ENCODE results near the gene ALDH1B1.

The ALDH1B1 gene

DNA sequence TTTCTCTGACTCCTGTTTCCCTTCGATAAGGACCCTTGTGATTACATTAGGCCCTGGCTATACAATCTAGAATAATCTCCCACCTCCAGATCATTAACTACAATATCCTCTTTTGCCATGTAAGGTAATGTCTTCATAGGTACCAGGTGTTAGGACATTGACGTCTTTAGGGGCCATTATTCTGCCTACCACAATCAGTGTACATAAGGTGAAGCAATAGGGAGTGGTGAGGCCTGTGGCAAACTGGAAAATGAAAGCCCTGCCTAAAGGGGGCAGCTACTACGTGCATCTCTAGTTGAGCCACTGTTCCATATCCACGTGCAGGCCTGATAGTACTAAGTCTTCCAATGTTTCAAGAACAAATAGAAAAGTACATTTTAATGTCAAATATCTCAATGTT lies 4.8 kb upstream of the ALDH1B1 start:
- H2AFZ ChIP-seq (ENCODE audit: low read length) = no peak overlapping the region
- H3K36me3 ChIP-seq (replicated peaks in 1 of 2; ENCODE audit: control insufficient read depth in 2 of 2, insufficient read depth in 2 of 2, low read length in 2 of 2) = no peaks in the 10 kb centered on the region
- no peak overlapping the region for H4K8ac ChIP-seq (ENCODE audit: low read depth, low read length)
- no peak overlapping the region for H3K18ac ChIP-seq (ENCODE audit: low read length)
- H3K23ac ChIP-seq (ENCODE audit: low read depth, low read length, poor library complexity) = no peak overlapping the region
- peaks cover 6 to 7% of the 10 kb centered on the region in 2 donors for H3K9me3 ChIP-seq (replicated peaks in 1 of 2; ENCODE audit: control insufficient read depth in 2 of 2, insufficient read depth in 1 of 2, low read depth in 1 of 2, low read length in 2 of 2)
- DNase-seq (ENCODE audit: low spot score) = no peak
- no peak overlapping the region for H3K4me2 ChIP-seq (ENCODE audit: insufficient read depth, low read length, poor library complexity, severe bottlenecking)
- H2BK15ac ChIP-seq (ENCODE audit: low read length) = no peak overlapping the region
- H3K9ac ChIP-seq (ENCODE audit: low read depth, low read length, poor library complexity) = no peak overlapping the region
- no peak overlapping the region for H3K4ac ChIP-seq (ENCODE audit: low read length)
- H2BK12ac ChIP-seq (ENCODE audit: low read length) = no peak overlapping the region
- H2AK5ac ChIP-seq (ENCODE audit: low read depth, low read length) = no peak overlapping the region
- no peak overlapping the region for H3K27ac ChIP-seq (replicated peaks; ENCODE audit: low read length)
- H3K4me1 ChIP-seq (ENCODE audit: control insufficient read depth in 2 of 2, insufficient read depth in 1 of 2, low read depth in 1 of 2, low read length in 2 of 2) = peaks cover 1 to 10% of the 10 kb centered on the region in 2 donors
- WGBS, 2 donors (ENCODE audit: extremely low coverage in 2 of 2, insufficient read length in 2 of 2, insufficient replicate concordance in 1 of 2) = no CpG with 5 or more reads among the region's 4 CpGs
- H4K91ac ChIP-seq (ENCODE audit: low read depth, low read length, poor library complexity) = no peak overlapping the region
- no peak overlapping the region for H3K4me3 ChIP-seq (ENCODE audit: low read length in 2 of 2)
- no peak overlapping the region for H2BK5ac ChIP-seq (ENCODE audit: low read length)
- H3K27me3 ChIP-seq (ENCODE audit: control insufficient read depth in 3 of 3, insufficient read depth in 3 of 3, low read depth in 1 of 3, low read length in 3 of 3) = peaks cover 0 to 12% (median 3%) of the 10 kb centered on the region in 3 experiments
- H3K14ac ChIP-seq (ENCODE audit: low read length) = no peak overlapping the region
- no peaks in the 10 kb centered on the region for H3K79me1 ChIP-seq (ENCODE audit: low read depth, low read length)
- H2BK120ac ChIP-seq (ENCODE audit: low read depth, low read length) = no peak overlapping the region

DNA sequence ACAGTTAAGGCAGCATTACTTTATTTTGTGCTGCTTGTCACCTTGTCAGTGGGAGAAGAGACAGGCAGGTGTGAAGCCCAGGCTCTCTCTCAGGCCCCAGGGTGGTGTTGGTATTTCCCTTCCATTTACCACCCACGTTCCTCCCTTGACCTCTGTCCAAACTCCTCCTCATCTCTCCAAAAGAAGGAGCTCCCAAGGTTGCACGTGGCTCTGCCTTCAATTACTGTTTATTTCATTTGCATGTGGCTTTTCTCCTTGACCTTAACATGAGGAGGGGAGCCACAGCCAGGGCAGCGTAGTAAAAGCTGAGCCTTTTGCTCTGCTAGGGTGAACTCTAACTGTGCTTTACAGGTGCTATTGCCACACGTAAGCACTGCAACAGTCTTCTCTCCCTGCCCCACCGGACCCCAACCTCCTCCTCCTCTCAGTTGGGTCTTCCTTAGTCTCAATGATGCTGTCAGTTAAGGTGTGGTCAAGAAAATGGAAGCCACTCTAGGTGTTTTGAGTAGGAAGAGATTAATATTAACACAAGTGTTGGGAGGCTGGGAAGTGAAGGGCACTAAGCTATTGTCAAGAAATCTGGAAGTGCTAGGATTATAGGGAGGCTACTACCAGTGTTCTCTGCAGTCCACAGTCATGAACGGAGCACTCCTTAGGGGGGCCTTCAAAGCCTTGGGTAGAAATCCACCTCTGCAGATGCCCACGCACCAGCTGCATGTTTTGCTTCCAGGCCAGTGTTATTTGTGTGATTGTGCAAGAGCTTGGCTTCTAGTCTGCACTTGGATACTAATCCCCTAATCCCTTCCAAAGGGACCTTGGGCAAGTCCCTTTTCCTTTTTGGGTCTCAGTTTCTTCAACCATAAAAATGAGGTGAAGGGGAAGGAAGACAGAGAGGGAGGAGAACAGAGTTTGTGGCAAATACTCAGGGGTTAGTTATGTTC lies 3.9 kb upstream of the ALDH1B1 start:
- Histone ChIP-seq H2BK120ac (ENCODE audit: low read depth, low read length) (no peak overlapping the region), H3K14ac (ENCODE audit: low read length) (no peak overlapping the region)

DNA sequence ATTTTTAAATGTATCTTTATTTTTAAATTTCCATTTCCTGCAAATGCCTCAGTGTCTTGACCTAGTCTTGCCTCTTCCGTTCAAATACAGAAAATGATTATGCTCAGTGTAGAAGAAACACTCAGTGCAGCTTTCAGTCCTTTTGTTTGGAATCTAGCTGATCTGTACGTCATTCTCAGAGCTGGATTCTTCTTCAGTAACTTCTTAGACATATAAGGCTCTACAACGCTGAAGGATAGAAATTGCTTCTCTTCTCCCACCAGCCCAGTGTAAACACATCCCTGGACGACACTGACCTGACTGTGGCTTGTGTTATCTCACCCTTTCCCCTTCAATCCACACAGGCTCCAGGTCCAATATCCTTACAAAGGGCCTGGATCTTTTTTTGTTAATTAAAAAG lies 3.2 kb upstream of the ALDH1B1 start:
- Histone ChIP-seq H2BK15ac (ENCODE audit: low read length) (no peak overlapping the region), H3K4me2 (ENCODE audit: insufficient read depth, low read length, poor library complexity, severe bottlenecking) (no peak overlapping the region), H4K91ac (ENCODE audit: low read depth, low read length, poor library complexity) (no peak overlapping the region), H3K18ac (ENCODE audit: low read length) (no peak overlapping the region), H3K9ac (ENCODE audit: low read depth, low read length, poor library complexity) (no peak overlapping the region), H3K23ac (ENCODE audit: low read depth, low read length, poor library complexity) (no peak overlapping the region), H3K79me1 (ENCODE audit: low read depth, low read length) (peaks cover 5% of the 10 kb centered on the region), H2BK12ac (ENCODE audit: low read length) (no peak overlapping the region), H3K27ac (replicated peaks; ENCODE audit: low read length) (no peak overlapping the region), H2BK120ac (ENCODE audit: low read depth, low read length) (no peak overlapping the region), H2AK5ac (ENCODE audit: low read depth, low read length) (no peak overlapping the region), H3K4ac (ENCODE audit: low read length) (no peak overlapping the region), H4K8ac (ENCODE audit: low read depth, low read length) (no peak overlapping the region), H2AFZ (ENCODE audit: low read length) (peak overlapping the region; percentile 53), H3K4me3 (ENCODE audit: low read length in 2 of 2) (no peak overlapping the region), H3K27me3 (ENCODE audit: control insufficient read depth in 3 of 3, insufficient read depth in 3 of 3, low read depth in 1 of 3, low read length in 3 of 3) (peaks cover 0 to 8% (median 3%) of the 10 kb centered on the region in 3 experiments), H3K4me1 (ENCODE audit: control insufficient read depth in 2 of 2, insufficient read depth in 1 of 2, low read depth in 1 of 2, low read length in 2 of 2) (peaks cover 5 to 14% of the 10 kb centered on the region in 2 donors), H3K36me3 (replicated peaks in 1 of 2; ENCODE audit: control insufficient read depth in 2 of 2, insufficient read depth in 2 of 2, low read length in 2 of 2) (no peaks in the 10 kb centered on the region), H3K9me3 (replicated peaks in 1 of 2; ENCODE audit: control insufficient read depth in 2 of 2, insufficient read depth in 1 of 2, low read depth in 1 of 2, low read length in 2 of 2) (peaks cover 6 to 7% of the 10 kb centered on the region in 2 donors), H2BK5ac (ENCODE audit: low read length) (no peak overlapping the region), H3K14ac (ENCODE audit: low read length) (no peak overlapping the region)
- no peak for DNase-seq (ENCODE audit: low spot score)
- WGBS, 2 donors (ENCODE audit: extremely low coverage in 2 of 2, insufficient read length in 2 of 2, insufficient replicate concordance in 1 of 2) = no CpG with 5 or more reads among the region's 4 CpGs

More for the DNA sequence above, 3.9 kb upstream of the ALDH1B1 start:
- Histone ChIP-seq H3K27me3 (ENCODE audit: control insufficient read depth in 3 of 3, insufficient read depth in 3 of 3, low read depth in 1 of 3, low read length in 3 of 3) (peaks cover 0 to 12% (median 3%) of the 10 kb centered on the region in 3 experiments), H3K4me3 (ENCODE audit: low read length in 2 of 2) (no peak overlapping the region), H3K9me3 (replicated peaks in 1 of 2; ENCODE audit: control insufficient read depth in 2 of 2, insufficient read depth in 1 of 2, low read depth in 1 of 2, low read length in 2 of 2) (peaks cover 6 to 7% of the 10 kb centered on the region in 2 donors), H3K4ac (ENCODE audit: low read length) (no peak overlapping the region), H2BK15ac (ENCODE audit: low read length) (no peak overlapping the region), H3K79me1 (ENCODE audit: low read depth, low read length) (peaks cover 5% of the 10 kb centered on the region), H3K18ac (ENCODE audit: low read length) (no peak overlapping the region), H2BK12ac (ENCODE audit: low read length) (no peak overlapping the region), H3K4me2 (ENCODE audit: insufficient read depth, low read length, poor library complexity, severe bottlenecking) (no peak overlapping the region), H3K9ac (ENCODE audit: low read depth, low read length, poor library complexity) (no peak overlapping the region), H4K8ac (ENCODE audit: low read depth, low read length) (no peak overlapping the region), H2AFZ (ENCODE audit: low read length) (no peak overlapping the region), H3K36me3 (replicated peaks in 1 of 2; ENCODE audit: control insufficient read depth in 2 of 2, insufficient read depth in 2 of 2, low read length in 2 of 2) (no peaks in the 10 kb centered on the region), H2BK5ac (ENCODE audit: low read length) (no peak overlapping the region), H3K27ac (replicated peaks; ENCODE audit: low read length) (no peak overlapping the region), H3K23ac (ENCODE audit: low read depth, low read length, poor library complexity) (no peak overlapping the region), H2AK5ac (ENCODE audit: low read depth, low read length) (no peak overlapping the region), H3K4me1 (ENCODE audit: control insufficient read depth in 2 of 2, insufficient read depth in 1 of 2, low read depth in 1 of 2, low read length in 2 of 2) (peaks cover 5 to 14% of the 10 kb centered on the region in 2 donors), H4K91ac (ENCODE audit: low read depth, low read length, poor library complexity) (no peak overlapping the region)
- no CpG with 5 or more reads among the region's 7 CpGs for WGBS, 2 donors (ENCODE audit: extremely low coverage in 2 of 2, insufficient read length in 2 of 2, insufficient replicate concordance in 1 of 2)
- DNase-seq (ENCODE audit: low spot score) = no peak

DNA sequence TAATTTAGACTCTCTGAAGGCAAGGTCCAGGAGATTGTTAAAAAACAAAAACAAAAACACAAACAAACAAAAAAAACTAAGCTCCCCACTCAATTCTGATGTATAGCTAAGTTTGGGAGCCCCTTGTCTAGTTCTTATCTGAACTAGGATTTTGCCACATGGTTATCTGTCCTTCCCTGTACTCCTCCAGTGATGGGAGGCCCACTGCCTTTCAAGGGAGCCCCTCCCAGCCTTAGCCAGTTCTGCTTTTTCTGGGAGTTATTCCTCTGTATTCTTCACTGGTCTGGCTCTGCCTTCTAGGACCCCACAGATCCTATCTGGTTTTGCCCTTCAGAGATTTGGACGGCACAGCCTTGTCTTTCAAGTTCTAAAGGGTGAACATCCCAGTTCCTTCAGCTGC lies 2.1 kb upstream of the ALDH1B1 start:
- Histone ChIP-seq H2BK15ac (ENCODE audit: low read length) (no peak overlapping the region), H3K4me2 (ENCODE audit: insufficient read depth, low read length, poor library complexity, severe bottlenecking) (no peak overlapping the region), H3K23ac (ENCODE audit: low read depth, low read length, poor library complexity) (no peak overlapping the region), H2AFZ (ENCODE audit: low read length) (peak overlapping the region; percentile 62), H2BK12ac (ENCODE audit: low read length) (no peak overlapping the region), H3K18ac (ENCODE audit: low read length) (no peak overlapping the region), H3K4ac (ENCODE audit: low read length) (no peak overlapping the region), H3K9ac (ENCODE audit: low read depth, low read length, poor library complexity) (no peak overlapping the region), H3K9me3 (replicated peaks in 1 of 2; ENCODE audit: control insufficient read depth in 2 of 2, insufficient read depth in 1 of 2, low read depth in 1 of 2, low read length in 2 of 2) (peaks cover 0 to 5% of the 10 kb centered on the region in 2 donors), H3K79me1 (ENCODE audit: low read depth, low read length) (peaks cover 5% of the 10 kb centered on the region), H3K4me3 (ENCODE audit: low read length in 2 of 2) (no peak overlapping the region), H4K91ac (ENCODE audit: low read depth, low read length, poor library complexity) (no peak overlapping the region), H3K36me3 (replicated peaks in 1 of 2; ENCODE audit: control insufficient read depth in 2 of 2, insufficient read depth in 2 of 2, low read length in 2 of 2) (peaks cover 2 to 10% of the 10 kb centered on the region in 2 donors), H2AK5ac (ENCODE audit: low read depth, low read length) (no peak overlapping the region), H3K4me1 (ENCODE audit: control insufficient read depth in 2 of 2, insufficient read depth in 1 of 2, low read depth in 1 of 2, low read length in 2 of 2) (peaks cover 5 to 14% of the 10 kb centered on the region in 2 donors), H3K27me3 (ENCODE audit: control insufficient read depth in 3 of 3, insufficient read depth in 3 of 3, low read depth in 1 of 3, low read length in 3 of 3) (peaks cover 0 to 3% (median 3%) of the 10 kb centered on the region in 3 experiments), H3K27ac (replicated peaks; ENCODE audit: low read length) (no peak overlapping the region), H2BK5ac (ENCODE audit: low read length) (no peak overlapping the region), H2BK120ac (ENCODE audit: low read depth, low read length) (no peak overlapping the region), H4K8ac (ENCODE audit: low read depth, low read length) (no peak overlapping the region), H3K14ac (ENCODE audit: low read length) (no peak overlapping the region)
- WGBS, 2 donors (ENCODE audit: extremely low coverage in 2 of 2, insufficient read length in 2 of 2, insufficient replicate concordance in 1 of 2) = no CpG with 5 or more reads among the region's 1 CpG
- no peak for DNase-seq (ENCODE audit: low spot score)
